Left lung (tissue), 10 donors: Measurements from ENCODE around the gene KCNT1. TPM values are rescaled to one million over a fixed set of nuclear protein-coding genes. Genes with fewer than 3 reads are reported as not detected.

Experiments
- ATAC-seq: fragments of 200-7000 bp; cut with Tn5 transposase; one replicate; pipeline ENCODE4 v1.9.1; 2020; ENCODE audit warnings: moderate library complexity
- DNase-seq, 4 donors: peaks; one replicate each; pipeline ENCODE4 v3.0.0-alpha.2; 2013 to 2020
- H3K27ac ChIP-seq, 2 donors: fragments of 200-600 bp; sonication (generic) in 1 of 2; one replicate each; pipeline versions ENCODE4 v1.5.0 to v1.8.0; 2020 to 2021
- H3K27me3 ChIP-seq, 2 donors: fragments of 200-600 bp; sonication (generic) in 1 of 2; one replicate each; pipeline versions ENCODE4 v1.5.0 to v1.8.0; 2020 to 2021
- H3K36me3 ChIP-seq, 2 donors: fragments of 200-600 bp; sonication (generic) in 1 of 2; one replicate each; pipeline versions ENCODE4 v1.5.0 to v1.8.0; 2020 to 2021
- H3K4me1 ChIP-seq, 2 donors: fragments of 200-600 bp; one replicate each; pipeline ENCODE4 v1.8.0; 2021
- H3K4me3 ChIP-seq, 2 donors: fragments of 200-600 bp; sonication (generic) in 1 of 2; one replicate each; pipeline versions ENCODE4 v1.5.0 to v1.8.0; 2020 to 2021; ENCODE audit warnings: mild to moderate bottlenecking in 1 of 2
- H3K9me3 ChIP-seq, 2 donors: fragments of 200-600 bp; sonication (generic) in 1 of 2; one replicate each; pipeline versions ENCODE4 v1.5.0 to v1.8.0; 2020 to 2021
- intact Hi-C, 2 donors: fragments of 100-400 bp; cut with DNase I; formaldehyde crosslinking; loops; one replicate each; pipeline versions ENCODE4 v1.11.2 to v1.14.2; 2022
- polyA plus RNA-seq, 6 donors: library from polyadenylated mRNA; unstranded; fragments of 120-200 nt; gene quantifications; one replicate each; pipeline ENCODE4 v1.2.1, GENCODE V29; 2013; ENCODE audit not compliant: insufficient read length in 6 of 6
- total RNA-seq, 2 donors: library from RNA; stranded (reverse); fragmentation: NEBNext Ultra II Directional; extraction: Animal tissue kit (Norgen Biotek cat#: 25700); gene quantifications; one replicate each; pipeline ENCODE4 v1.2.1, GENCODE V29; 2021
- TF ChIP-seq, protein P1 (sequence below), 2 donors: fragments of 200-600 bp; sonication (generic) in 1 of 2; IDR thresholded peaks; one replicate each; pipeline versions ENCODE4 v1.5.0 to v1.8.0; 2021; ENCODE audit warnings: antibody characterized with exemption in 2 of 2
- donor health status: DM: no; HTN: yes; CAD: no.
- donor health status: DM: no; HTN: no; CAD: no.

Gene KCNT1
- total and polyA plus RNA-seq, 8 donors: 0.26 to 0.89 (median 0.41) TPM

DNA sequence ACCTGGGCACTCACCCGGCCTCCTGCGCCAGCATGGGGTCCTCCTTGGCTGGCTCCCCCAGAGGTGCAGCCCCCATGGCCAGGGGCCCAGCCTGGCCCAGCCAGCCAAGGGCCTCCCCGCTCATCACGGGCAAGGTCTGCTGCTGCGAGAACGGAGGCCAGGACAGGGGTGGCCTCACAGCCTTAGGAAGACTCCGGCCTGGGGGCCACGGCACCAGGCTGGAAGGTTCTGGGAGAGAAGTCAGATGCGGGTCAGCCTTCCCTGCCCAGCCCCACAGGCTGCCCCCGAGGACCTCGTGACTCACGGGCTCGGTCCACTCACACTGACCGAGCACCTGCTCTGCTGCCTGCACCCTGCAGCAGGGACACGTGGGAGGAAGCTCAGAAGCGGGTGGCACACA is 6.9 kb upstream of the KCNT1 start:
- ATAC-seq: no peak
- Histone ChIP-seq H3K4me1 (no peaks in the 10 kb centered on the region), H3K9me3 (no peaks in the 10 kb centered on the region), H3K36me3 (no peaks in the 10 kb centered on the region), H3K4me3 (no peak overlapping the region), H3K27me3 (peaks cover 0 to 71% of the 10 kb centered on the region in 2 donors), H3K27ac (no peak overlapping the region)
- intact Hi-C loops: no loop called here
- no peak for DNase-seq
- TF ChIP-seq, protein P1, sequence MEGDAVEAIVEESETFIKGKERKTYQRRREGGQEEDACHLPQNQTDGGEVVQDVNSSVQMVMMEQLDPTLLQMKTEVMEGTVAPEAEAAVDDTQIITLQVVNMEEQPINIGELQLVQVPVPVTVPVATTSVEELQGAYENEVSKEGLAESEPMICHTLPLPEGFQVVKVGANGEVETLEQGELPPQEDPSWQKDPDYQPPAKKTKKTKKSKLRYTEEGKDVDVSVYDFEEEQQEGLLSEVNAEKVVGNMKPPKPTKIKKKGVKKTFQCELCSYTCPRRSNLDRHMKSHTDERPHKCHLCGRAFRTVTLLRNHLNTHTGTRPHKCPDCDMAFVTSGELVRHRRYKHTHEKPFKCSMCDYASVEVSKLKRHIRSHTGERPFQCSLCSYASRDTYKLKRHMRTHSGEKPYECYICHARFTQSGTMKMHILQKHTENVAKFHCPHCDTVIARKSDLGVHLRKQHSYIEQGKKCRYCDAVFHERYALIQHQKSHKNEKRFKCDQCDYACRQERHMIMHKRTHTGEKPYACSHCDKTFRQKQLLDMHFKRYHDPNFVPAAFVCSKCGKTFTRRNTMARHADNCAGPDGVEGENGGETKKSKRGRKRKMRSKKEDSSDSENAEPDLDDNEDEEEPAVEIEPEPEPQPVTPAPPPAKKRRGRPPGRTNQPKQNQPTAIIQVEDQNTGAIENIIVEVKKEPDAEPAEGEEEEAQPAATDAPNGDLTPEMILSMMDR (IDR thresholded peaks at IDR 0.05): no peak

DNA sequence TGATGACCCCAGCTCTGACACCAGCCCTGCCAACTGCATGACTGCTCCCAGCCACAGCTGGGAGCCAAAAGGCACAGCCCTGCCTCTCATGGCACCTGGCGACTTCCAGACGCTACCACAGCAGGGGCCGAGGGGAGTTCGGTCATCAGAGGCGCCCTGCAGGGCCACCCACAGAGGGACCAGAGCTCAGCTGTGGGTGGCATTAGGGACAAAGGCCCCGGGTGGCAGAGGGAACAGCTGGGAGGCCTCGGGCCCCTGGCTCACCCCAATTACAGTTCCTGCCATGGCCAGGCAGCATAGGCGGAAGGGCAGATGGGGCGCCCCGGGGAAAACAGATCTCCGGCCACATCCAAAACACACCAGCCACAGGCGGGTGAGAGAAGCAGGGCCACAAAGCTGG is 6.3 kb upstream of the KCNT1 start:
- Histone ChIP-seq H3K9me3 (no peaks in the 10 kb centered on the region), H3K27me3 (peaks cover 0 to 77% of the 10 kb centered on the region in 2 donors), H3K4me3 (no peak overlapping the region), H3K36me3 (no peaks in the 10 kb centered on the region), H3K4me1 (no peaks in the 10 kb centered on the region), H3K27ac (no peak overlapping the region)
- no peak for DNase-seq
- TF ChIP-seq, protein P1 (IDR thresholded peaks at IDR 0.05): no peak
- no peak for ATAC-seq
- intact Hi-C loops: no loop called here

DNA sequence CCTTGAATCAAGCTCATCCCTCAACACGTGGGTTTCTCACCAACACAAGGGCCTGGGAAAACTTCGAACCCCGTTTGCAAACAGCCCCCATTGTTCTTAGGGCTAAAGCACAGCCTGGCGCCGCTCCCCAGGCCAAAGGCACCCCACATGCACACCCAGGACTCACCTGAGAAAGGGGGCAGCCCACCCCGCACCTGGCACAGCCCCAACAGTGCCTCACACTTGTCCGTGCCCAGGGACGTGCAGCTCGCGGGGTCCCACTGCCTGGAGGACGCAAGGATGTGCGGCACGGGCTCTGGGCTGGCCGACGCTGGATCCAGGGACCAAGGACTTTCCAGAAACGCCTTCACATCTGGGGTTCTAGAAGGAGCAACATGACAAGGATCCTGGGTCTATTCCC is 5.5 kb upstream of the KCNT1 start:
- no peak for DNase-seq
- no peaks in the 10 kb centered on the region for H3K9me3 ChIP-seq
- no peak overlapping the region for H3K27ac ChIP-seq
- no peak for ATAC-seq
- H3K4me1 ChIP-seq: no peaks in the 10 kb centered on the region
- no peak overlapping the region for H3K4me3 ChIP-seq
- intact Hi-C loops: no loop called here
- TF ChIP-seq, protein P1 (IDR thresholded peaks at IDR 0.05): no peak
- H3K36me3 ChIP-seq: no peaks in the 10 kb centered on the region
- peaks cover under 1 to 85% of the 10 kb centered on the region in 2 donors for H3K27me3 ChIP-seq

DNA sequence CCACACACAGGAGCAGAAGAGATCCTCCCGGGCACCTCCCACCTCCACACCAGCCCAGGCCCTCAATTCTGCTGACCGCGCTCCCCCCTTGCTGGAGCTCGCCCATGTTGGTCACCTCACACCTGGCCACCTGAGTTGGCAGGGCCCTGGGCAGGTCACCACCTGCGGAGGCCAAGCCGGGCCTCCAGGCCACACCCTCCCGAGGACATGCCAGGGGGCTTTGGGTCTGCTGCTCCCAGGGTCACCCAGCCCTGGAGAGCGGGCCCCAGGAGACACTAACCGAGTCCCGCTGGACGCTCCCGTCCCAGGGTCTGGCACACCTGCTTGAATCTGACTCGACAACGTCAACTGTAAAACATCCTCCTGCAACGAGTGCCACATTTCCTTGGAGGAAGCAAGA is 4.8 kb upstream of the KCNT1 start:
- ATAC-seq (no peak), DNase-seq (no peak)
- Histone ChIP-seq H3K36me3 (no peaks in the 10 kb centered on the region), H3K9me3 (no peaks in the 10 kb centered on the region), H3K4me1 (peaks cover 0 to 7% of the 10 kb centered on the region in 2 donors), H3K27ac (no peak overlapping the region), H3K4me3 (no peak overlapping the region), H3K27me3 (peaks cover 3 to 85% of the 10 kb centered on the region in 2 donors)
- intact Hi-C loops: no loop called here
- TF ChIP-seq, protein P1 (IDR thresholded peaks at IDR 0.05): no peak

DNA sequence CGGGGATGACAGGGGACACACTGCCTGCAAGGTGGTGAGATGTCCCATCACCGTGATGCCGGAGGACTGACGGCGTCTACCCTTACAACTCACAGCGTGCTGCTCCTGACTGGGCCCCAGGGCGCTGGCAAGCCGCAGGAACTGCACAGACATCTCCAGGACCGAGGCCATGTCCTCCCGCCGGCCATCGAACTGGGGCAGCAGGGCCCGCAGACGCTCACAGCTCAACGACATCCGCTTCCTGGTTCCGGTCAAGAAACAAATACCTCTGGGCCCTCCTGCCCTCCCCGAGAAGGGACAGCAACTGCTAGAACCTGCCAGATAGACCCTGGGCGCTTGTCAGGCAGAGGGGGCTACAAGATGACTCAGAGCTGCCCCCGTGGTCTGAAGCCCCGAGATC is 3.7 kb upstream of the KCNT1 start:
- ATAC-seq (no peak), DNase-seq (no peak)
- intact Hi-C loops: no loop called here

More for the DNA sequence above, 3.7 kb upstream of the KCNT1 start:
- Histone ChIP-seq H3K9me3 (no peaks in the 10 kb centered on the region), H3K36me3 (no peaks in the 10 kb centered on the region), H3K4me1 (peaks cover 0 to 11% of the 10 kb centered on the region in 2 donors), H3K27ac (no peak overlapping the region), H3K4me3 (no peak overlapping the region), H3K27me3 (peaks cover 3 to 85% of the 10 kb centered on the region in 2 donors)
- TF ChIP-seq, protein P1 (IDR thresholded peaks at IDR 0.05): no peak
